ENCODE results near the gene HIPK3.
"Not testable (repeated sequence)": the region's sequence is repeated elsewhere in the genome, so short reads cannot be mapped to it uniquely, and the experiment has no call there.

HIPK3 gene

DNA sequence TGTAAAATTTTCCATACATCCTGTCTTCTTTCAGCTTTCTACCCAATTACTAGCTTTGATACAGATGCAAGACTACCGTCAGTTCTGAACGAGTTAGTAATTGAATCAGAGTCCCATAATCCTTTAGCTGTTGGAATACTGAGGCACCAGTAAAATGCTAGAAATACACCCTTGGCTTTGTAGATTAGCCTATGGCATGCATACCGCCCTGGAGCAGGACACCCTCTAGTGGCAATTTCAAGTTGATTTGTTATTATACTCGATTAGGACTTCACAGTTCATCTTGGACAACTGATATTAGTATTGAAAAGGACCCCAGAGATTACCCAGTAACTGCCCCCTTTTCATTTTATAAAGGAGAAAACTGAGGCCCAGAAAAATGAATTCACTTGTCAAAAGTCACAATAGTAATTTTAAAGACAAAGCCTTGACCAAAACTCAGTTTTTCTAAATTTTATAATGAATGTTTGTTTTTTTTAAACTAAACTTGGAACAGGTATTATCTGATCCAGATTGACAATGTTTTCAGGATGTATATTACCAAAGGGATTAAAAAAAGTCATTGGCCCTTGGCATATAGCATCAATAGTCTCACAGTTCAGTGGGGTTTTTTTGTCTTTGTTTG lies 72.6 kb downstream of the HIPK3 start:
- DNase-seq = peak; percentile 77 to 84

DNA sequence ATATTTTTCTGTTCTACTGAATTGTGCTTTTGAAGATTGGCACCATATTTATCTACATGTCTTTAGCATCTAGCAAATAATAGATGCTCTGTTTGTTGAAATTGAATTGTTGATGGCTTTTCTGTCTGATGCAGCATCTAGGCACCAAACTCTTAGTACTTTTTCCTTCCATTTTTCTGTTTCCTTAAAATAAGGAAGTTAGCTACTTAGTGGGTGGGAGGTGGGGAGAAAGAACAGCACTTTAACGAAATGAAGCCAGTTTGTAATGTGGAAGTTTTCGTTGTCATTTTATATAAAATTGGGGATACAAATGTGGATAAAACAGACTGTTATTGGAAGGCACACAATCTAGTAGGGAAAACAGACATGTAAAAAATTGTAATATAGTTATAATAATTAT lies 76.6 kb downstream of the HIPK3 start:
- DNase-seq = no peak
- no peak for TF ChIP-seq GATA1 (IDR thresholded peaks at IDR 0.05; ENCODE audit: low read depth, low read length)
- TF ChIP-seq POLR2A (IDR thresholded peaks at IDR 0.05; ENCODE audit: low read length) = no peak

More for the DNA sequence above, 72.6 kb downstream of the HIPK3 start:
- TF ChIP-seq POLR2A (IDR thresholded peaks at IDR 0.05; ENCODE audit: low read length) = no peak
- no peak for TF ChIP-seq GATA1 (IDR thresholded peaks at IDR 0.05; ENCODE audit: low read depth, low read length)

DNA sequence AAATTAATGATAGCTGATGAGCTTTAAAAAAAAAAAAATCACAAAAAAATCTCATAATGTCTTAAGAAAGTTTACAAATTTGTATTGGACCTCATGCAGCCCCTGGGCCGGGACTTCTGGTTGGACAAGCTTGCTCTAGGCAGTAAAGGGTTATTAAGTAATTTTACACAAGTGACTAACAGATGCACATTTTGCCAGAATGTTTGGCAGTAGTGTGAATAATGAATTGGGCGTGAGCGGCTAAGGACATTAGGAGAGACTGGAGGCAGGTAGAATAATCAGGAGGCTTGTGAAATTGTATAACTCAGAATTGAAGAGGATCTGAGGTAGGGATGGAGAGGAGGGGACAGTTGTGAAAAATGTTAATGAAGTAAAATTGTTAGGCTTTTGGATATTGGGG lies 77.4 kb downstream of the HIPK3 start:
- TF ChIP-seq GATA1 (IDR thresholded peaks at IDR 0.05; ENCODE audit: low read depth, low read length) = no peak
- no peak for TF ChIP-seq POLR2A (IDR thresholded peaks at IDR 0.05; ENCODE audit: low read length)
- DNase-seq = no peak

DNA sequence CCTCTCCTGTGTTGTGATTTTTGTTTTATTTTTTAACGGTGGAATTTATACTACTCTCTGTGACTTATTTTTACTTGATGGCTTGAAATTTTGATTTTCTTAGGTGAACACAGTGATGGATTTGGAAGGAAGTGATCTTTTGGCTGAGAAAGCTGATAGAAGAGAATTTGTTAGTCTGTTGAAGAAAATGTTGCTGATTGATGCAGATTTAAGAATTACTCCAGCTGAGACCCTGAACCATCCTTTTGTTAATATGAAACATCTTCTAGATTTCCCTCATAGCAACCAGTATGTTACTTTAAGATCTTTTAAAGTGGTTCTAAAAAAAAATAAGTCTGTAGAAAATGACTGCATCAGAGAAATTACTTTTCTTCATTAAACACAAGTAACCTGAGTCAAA lies 82.1 kb downstream of the HIPK3 start:
- TF ChIP-seq POLR2A (IDR thresholded peaks at IDR 0.05; ENCODE audit: low read length) (no peak), GATA1 (IDR thresholded peaks at IDR 0.05; ENCODE audit: low read depth, low read length) (no peak)
- DNase-seq = no peak

DNA sequence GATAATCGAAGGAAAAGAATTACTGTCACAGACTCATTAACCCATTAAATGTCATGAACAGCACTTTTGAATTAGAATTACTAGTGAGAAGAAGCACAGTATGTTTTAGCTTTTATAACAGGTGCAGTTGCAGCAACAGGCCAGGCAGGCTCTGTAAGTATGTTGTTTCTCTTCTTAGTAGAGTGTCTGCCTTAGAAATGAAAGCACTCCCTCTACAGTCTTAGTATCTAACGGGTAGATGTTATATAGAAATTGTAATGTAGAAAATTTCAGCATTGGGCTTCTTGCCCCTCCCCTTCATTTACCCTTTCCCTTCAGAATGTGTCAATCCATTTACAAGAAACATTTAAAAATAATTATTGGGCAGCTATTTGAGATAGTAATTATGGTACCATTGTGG lies 87.4 kb downstream of the HIPK3 start:
- peak in 1 of 2 experiments; percentile 8 for DNase-seq
- TF ChIP-seq GATA1 (IDR thresholded peaks at IDR 0.05; ENCODE audit: low read depth, low read length) (no peak), POLR2A (IDR thresholded peaks at IDR 0.05; ENCODE audit: low read length) (no peak)

DNA sequence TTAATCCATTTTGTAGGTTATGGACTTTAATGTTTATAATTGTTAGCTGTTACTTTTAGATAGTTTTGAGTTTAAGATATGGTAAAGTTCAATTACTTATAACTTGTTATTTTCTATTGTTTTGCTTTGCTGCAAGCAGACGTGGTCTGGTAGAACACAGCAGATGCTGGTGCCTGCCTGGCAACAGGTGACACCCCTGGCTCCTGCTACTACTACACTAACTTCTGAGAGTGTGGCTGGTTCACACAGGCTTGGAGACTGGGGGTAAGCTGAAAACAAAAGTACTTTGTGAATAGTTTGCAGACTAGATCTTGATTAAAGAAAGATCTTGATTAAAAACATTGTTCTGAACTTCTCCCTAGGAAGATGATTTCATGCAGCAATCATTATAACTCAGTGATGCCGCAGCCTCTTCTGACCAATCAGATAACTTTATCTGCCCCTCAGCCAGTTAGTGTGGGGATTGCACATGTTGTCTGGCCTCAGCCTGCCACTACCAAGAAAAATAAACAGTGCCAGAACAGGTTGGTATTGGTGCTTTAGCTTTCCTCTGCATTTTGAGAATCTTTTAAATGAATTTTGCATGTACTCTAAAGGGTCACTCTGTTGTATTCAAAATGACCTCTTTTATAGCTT lies 90.4 kb downstream of the HIPK3 start:
- DNase-seq = peak; percentile 39 to 43
- TF ChIP-seq POLR2A (IDR thresholded peaks at IDR 0.05; ENCODE audit: low read length) = no peak
- TF ChIP-seq GATA1 (IDR thresholded peaks at IDR 0.05; ENCODE audit: low read depth, low read length) = no peak

DNA sequence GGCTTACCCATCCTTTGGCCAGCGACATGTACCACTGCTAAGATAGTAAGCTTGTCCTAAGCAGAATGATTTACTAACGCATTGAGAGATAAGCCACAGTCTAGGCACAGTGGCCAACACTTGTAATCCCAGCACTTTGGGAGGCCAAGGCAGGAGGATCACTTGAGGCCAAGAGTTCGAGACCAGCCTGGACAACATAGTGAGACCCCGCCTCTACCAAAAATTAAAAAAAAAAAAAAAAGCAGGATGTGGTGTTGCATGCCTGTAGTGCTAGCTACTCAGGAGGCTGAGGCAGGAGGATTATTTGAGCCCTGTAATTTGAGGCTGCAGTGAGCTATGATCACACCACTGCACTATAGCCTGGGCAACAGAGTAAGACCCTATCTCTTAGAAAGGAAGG lies 93.1 kb downstream of the HIPK3 start:
- no peak for DNase-seq
- no peak for TF ChIP-seq POLR2A (IDR thresholded peaks at IDR 0.05; ENCODE audit: low read length)
- TF ChIP-seq GATA1 (IDR thresholded peaks at IDR 0.05; ENCODE audit: low read depth, low read length) = no peak

DNA sequence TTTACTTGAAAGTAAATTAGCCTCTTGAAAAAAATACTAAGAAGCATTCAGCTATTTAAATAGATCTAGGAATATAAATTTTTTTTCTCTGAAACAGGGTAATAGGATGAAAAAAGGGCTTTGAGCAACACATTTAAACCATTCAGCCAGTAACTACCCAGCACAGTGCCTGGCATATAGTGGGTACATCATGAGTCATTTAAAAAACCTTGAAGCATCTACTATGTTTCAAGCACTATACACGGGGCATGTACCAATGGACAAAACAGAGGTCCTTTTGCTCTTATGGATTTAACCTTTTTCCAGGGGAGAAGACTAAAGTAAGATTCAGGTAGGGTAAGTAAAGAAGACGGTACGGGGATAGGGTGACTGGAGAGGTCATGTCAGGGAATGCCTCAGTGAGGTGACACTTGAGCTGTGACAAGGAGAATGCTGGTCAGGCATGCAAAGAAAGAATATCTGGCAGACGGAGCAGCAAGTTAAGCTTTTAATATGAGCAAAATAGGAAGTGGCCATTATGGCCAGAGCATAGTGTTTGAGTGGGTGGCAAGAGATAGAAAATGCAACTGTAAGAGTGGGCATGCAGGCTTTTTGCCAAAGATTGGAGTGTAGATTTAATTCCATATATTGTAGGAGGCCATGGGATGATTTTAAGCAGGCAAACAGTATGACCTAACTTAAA lies 101.1 kb downstream of the HIPK3 start:
- DNase-seq = no peak
- TF ChIP-seq POLR2A (IDR thresholded peaks at IDR 0.05; ENCODE audit: low read length) (no peak), GATA1 (IDR thresholded peaks at IDR 0.05; ENCODE audit: low read depth, low read length) (no peak)

DNA sequence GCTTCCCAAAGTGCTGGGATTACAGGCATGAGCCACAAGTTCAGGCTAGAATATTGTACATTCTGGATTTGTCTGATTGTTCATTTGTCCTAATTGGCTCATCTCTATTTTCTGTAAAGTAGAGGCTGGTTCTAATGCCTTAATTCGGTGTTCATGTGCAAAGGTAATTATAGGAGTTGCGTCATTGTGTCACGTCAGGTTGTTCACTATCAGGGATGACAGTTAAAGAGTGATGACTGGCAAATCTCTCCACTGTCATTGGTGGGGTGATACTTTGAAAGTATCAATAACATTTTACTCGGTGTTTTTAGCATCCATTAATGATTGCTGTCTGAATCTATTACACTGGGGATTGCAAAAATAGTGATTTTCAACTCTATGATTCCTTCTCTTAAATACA lies 103.5 kb downstream of the HIPK3 start:
- DNase-seq = no peak
- TF ChIP-seq POLR2A (IDR thresholded peaks at IDR 0.05; ENCODE audit: low read length) = no peak
- no peak for TF ChIP-seq GATA1 (IDR thresholded peaks at IDR 0.05; ENCODE audit: low read depth, low read length)

DNA sequence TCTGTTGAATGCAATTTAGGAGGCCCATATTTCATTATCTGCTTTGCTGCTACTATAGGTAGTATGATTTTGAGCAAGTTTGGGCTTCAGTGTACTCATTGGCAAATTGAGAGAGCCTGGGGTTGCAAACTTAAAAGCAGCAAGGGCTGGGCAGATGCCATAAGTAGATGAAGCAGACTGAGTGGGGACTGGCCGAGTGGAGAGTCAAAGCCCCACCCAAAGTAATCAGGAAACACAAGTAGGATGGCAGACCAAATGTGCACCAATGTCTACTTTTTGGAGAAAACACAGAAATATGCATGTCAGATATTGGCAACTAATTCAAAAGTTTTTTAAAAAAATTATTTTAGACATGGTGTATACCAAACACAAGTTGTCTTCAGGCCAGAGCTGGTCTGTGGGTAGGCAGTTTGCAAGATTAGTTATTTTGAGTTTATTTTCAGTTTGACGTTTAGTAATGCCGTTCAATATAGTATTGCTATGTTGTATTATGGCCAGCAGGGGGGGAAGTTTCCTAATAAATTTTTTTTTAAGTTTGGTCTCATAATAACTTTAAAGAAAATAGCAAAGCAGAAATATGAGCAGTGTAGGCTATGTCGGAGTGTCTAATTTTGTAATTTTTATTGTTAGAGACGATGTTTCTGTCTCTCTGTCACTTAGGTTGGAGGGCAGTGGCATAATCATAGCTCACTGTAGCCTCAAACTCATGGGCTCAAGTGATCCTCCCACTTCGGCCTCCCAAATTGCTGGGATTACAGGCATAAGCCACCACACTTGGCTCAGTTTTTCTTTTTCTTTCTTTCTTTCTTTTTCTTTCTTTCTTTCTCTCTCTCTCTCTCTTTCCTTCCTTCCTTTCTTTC lies 105.1 kb downstream of the HIPK3 start:
- peak; percentile 44 to 71 for DNase-seq
- TF ChIP-seq POLR2A (IDR thresholded peaks at IDR 0.05; ENCODE audit: low read length) (no peak), GATA1 (IDR thresholded peaks at IDR 0.05; ENCODE audit: low read depth, low read length) (no peak)

DNA sequence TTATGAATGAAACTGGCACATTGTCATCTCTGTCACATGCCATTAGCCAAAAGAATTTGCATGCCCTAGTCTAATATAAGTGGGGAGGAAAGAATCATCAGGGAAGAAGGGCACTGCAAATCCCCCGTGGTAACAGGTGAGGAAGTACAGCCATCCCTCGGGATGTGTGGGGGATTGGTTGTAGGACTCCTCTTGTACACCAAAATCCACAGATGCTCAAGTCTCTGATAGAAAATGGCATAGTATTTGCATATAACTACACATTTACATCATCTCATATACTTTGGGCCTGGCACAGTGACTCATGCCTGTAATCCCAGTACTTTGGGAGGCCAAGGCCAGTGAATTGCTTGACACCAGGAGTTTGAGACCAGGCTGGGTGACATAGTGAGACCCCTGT lies 109.7 kb downstream of the HIPK3 start:
- DNase-seq = no peak
- TF ChIP-seq POLR2A (IDR thresholded peaks at IDR 0.05; ENCODE audit: low read length) = no peak
- TF ChIP-seq GATA1 (IDR thresholded peaks at IDR 0.05; ENCODE audit: low read depth, low read length) = no peak

DNA sequence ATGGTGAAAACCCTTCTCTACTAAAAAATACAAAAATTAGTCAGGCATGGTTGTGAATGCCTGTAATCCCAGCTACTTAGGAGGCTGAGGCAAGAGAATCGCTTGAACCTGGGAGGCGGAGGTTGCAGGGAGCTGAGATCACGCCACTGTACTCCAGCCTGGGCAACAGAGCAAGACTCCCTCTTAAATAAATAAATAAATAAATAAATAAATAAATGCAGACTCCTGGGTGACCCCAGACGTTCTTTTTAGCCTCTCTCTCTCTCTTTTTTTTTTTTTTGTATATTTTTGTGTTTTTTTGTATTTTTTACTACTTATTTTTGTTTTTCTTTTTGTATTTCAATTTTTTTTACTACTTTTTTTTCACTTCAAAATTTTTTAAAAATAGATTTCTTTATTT lies 111.3 kb downstream of the HIPK3 start:
- DNase-seq = not testable (repeated sequence)

DNA sequence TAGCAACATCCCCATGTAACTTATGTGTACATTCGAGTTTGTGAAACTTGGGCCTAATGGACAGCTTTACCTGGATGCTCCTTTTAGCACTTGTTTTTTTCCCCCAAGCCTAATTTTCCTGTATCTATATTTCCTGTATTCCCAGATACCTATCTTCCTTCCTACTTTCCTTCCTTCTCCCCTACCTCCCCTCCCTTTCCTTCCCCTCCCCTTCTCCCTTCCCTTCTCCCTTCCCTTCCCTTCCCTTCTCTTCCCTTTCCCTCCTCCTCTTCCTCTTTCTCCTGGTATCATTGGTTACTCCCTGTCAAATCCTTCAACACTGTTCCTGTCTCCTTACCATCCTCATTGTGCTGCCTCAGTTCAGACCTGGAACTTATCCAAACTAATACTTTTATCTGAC lies 111.8 kb downstream of the HIPK3 start:
- no peak for DNase-seq
- no peak for TF ChIP-seq POLR2A (IDR thresholded peaks at IDR 0.05; ENCODE audit: low read length)
- TF ChIP-seq GATA1 (IDR thresholded peaks at IDR 0.05; ENCODE audit: low read depth, low read length) = no peak

DNA sequence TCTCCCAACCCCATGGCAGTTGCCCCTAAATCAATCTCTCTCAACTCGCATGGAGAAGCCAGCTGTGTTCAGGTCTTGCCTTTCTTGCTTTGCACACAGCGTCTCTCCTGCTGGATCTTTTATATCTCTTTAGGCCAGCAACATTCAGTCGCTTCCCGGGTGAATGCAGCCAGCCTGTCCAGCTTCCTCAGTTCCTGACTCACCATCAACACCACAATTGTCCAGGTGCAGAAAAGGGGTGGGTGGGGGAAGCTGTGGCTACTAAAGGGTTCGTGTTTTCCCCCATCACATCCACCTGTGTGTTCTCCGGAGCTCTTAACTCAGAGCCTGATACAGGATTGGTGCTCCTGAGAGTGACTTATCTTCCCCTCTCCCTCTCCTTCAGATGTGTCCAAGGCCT lies 116.5 kb downstream of the HIPK3 start:
- DNase-seq = no peak
- no peak for TF ChIP-seq GATA1 (IDR thresholded peaks at IDR 0.05; ENCODE audit: low read depth, low read length)
- no peak for TF ChIP-seq POLR2A (IDR thresholded peaks at IDR 0.05; ENCODE audit: low read length)
